ENCODE measurements around the gene MTF2.

The MTF2 gene

DNA sequence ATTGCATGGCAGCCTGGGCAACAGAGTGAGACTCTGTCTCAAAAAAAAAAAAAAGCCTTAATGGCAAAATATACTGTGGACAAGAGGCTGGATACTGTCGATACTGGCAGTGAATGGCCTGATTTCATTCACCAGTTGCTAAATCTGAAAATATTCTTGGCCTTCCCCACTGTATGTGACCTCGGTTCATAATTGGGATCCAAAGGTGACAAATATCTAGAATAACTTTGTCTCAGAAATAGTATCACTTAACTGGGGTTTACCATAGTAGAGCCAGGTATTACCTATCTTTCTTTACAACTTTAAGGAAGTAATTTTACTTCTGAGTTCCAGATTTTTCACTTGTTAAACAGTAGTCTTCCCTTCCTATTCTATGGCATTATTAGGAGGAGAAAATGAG lies 8.4 kb downstream of the MTF2 start:
- no peak for DNase-seq

DNA sequence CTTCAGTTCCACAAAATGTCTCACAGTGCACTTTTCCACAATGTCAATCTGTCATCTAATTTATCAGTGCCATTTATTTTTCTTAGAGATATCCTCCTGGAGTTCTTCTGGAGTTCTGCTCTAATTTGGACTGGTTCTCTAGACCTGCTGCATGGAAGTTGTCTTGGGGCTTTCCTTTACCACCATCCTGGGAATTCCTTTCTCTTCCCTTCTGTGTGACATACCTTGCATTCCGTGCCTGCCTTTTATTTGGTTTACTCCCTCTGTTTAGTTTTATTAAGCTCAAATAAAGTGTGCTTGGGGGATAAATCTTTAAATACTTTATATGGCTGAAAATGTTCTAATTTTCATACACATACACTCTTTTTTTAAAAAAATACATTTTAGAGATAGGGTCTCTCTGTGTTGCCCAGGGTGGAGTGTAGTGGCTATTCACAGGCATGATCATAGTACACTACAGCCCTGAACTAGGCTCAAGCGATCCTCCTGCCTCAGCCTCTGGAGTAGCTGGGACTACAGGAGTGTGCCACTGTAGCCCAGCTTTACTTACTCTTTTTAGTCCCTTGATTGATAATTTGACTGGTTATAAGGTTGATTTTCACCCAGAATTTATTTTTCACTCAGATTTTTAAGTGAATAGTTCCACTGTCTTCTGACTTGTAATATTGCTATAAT lies 14.4 kb downstream of the MTF2 start:
- DNase-seq: no peak

DNA sequence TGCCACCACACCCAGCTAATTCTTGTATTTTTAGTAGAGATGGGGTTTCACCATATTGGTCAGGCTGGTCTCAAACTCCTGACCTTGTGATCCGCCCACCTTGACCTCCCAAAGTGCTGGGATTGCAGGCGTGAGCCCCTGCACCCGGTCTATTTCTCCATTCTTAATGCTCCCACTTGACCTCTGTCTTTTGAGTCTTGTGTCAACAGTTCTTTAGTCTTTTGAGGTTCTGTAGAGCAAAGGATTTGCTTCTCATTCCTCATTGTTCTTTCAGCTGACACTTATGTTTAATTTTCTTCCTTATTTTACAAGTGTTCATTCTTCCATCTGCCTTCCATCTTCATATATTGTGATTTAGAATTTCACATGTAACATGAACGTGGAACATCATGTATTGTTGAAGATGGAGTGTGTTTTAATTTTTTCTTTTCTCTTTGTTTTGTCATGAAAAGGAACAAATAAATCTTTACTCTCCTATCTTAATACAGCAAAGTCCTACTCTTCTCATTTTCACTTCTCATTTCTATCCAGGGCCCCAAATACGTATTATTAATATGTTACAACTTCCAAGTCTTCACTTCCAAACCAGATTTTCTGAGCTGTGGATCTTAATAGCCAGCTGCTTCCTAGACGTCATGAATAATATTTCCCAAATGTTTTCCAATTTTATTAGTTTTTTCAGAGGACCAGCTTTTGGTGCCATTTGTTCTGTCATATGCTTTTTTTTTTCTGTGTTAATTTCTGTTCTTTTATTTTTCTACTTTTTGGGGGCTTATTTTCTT lies 16.9 kb downstream of the MTF2 start:
- DNase-seq: no peak

- DNase-seq: no peak
Observed at GRCh38 chr1:93102142-93102541, 23.1 kb downstream of the MTF2 start.

- DNase-seq: no peak
Observed at GRCh38 chr1:93106226-93106625, 27.1 kb downstream of the MTF2 start.

DNA sequence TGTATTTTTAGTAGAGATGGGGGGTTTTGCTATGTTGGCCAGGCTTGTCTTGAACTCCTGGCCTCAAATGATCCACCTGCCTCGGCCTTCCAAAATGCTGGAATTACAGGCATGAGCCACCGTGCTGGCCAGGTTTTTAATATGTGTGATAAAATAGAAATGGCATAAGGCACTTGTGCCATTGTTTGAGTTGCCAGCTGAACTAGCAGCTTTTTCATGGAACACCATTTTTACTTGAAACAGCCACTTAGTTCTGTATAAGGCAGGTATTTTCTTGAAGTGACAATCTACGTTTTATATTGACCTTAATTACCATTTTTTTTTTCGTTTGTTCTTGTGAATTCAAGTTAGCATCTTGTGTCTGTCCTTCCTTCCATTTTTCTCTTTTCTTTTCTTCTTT lies 28.3 kb downstream of the MTF2 start:
- DNase-seq: no peak

DNA sequence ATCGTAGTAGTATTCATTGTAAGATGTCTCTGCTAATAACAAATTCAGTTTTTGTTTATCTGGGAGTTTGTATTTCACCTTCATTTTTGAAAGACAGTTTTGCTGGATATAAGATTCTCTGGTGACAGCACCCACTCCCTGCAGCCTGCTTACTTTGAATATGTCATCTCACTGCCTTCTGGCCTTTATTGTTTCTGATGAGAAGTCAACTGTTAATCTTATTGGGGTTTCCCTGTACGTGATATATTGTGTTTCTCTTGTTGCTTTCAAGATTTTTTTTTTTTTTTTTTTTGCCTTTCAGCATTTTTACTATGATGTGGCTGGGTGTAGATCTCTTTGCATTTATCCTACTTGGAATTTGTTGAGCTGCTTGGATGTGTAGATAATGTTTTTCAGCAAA lies 29.3 kb downstream of the MTF2 start:
- no peak for DNase-seq

DNA sequence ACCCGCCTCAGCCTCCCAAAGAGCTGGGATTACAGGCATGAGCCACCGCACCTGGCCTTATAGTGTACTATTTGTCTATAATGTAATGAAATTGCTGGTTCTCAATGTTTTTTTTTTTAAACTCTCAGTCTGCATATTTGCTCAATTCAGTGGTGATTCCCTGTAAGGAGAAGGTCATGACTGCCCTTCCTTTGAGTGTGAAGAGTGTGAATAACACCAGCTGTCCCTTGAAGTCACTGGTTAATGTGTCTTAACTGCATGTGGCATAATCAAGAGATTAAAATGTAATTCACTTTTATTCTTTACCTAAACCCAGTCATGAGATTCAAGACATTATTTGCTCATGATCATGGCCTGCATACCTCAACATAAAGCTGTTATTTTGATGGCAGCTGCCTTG lies 30.5 kb downstream of the MTF2 start:
- DNase-seq: no peak

DNA sequence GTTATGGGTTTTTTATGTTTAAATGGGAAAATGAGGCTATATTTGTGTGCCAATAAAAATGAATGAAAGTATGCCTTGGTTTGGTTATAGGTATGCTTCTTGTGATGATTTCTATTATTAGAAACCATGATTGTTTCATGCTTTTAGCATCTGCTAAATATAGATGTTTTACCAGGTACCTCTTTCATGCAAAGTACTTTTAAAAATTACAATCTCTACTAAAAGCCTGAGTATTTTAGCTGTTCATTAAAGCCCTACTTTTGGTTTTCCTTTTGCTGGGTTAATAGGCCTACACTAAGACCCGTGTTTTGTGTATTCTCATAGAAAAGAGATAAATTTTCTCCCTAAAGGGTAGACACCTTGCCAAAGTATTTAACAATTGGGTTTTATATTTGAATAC lies 32.0 kb downstream of the MTF2 start:
- no peak for DNase-seq

GRCh38 chr1:93111561-93111960 lies 32.5 kb downstream of the MTF2 start:
- DNase-seq: no peak

DNA sequence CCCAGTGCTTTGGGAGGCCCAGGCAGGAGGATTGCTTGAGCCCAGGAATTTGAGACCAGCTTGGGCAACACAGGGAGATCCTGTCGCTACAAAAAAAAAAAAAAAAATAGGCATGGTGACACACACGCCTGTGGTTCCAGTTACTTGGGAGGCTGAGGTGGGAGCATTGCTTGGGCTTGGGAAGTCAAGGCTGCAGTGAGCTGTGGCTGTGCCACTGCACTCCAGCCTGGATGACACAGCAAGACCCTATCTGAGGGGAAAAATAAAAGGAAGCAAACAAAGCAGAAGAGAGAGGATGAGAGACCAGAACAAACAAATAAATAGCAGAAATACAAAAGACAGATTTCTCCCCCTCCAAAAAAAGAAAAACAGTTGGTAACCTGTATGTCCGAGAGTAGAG lies 34.0 kb downstream of the MTF2 start:
- no peak for DNase-seq

DNA sequence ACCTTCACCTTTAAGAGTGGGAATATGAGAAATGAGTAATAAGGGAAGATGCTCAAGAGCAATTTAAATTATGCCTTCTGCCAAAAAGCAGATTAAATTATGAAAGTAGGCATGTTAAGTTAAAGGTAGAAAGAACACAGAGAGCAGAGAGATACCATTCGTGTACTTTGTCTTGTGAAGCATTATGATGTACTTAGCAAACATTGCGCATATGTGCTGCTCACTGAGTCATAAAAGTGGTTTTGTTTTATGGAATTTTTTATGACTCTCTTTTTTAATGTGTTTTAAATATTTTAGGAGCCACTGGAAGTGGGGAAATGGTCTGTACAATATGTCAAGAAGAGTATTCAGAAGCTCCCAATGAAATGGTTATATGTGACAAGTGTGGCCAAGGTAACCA lies 35.3 kb downstream of the MTF2 start:
- no peak for DNase-seq

DNA sequence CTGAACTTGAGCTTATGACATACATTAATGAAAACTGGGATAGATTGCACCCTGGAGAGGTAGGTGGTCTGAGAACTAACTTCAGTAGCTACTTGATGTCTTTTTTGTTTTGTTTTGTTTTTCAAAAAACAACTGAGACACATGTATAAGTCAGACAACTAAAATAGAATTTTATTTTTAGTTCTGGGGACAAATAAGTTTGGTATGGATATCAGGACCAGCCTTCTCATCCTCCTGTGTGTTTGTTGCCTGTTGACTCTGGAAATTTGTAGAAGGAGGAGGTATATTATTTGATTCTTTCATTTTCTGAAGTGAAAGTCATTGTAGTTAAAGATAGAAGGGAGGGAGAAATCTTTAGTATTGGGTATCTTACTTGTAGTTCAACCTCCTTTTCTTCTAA lies 41.5 kb downstream of the MTF2 start:
- no peak for DNase-seq

- DNase-seq: no peak
Observed at GRCh38 chr1:93123201-93123783, 44.2 kb downstream of the MTF2 start.

GRCh38 chr1:93124556-93125355 lies 45.7 kb downstream of the MTF2 start:
- no peak for DNase-seq

DNA sequence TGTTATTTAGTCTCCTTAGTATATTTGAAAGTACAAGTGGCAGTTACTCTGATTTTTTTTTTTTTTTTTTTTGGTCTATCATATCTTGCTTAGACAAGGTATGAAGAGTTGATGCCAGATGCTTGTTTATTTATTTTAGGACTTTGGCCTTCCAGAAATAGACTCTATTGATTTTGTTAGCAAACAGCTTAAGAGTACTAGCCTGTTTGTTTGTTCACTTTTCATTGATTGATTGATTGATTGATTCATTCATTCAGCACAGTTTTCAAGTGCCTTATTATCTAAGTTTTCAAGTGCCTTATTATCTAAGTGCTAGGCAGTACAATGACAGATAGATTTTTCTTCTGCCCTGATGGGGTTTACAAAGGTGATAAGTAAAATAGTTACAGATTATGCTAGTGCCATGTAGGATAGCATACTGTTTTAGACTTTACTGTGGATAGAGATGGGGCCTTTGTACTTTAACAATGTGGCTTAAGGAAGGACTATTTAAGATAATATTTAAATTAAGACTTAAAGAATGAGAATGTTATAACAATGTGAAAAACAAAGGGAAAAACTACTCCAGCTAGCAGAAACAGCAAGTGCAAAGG lies 50.5 kb downstream of the MTF2 start:
- no peak for DNase-seq

- no peak for DNase-seq
Observed at GRCh38 chr1:93132638-93133037, 53.6 kb downstream of the MTF2 start.

GRCh38 chr1:93136445-93136844 lies 57.4 kb downstream of the MTF2 start:
- DNase-seq: no peak

- DNase-seq: no peak
Observed at GRCh38 chr1:93137604-93138292, 58.7 kb downstream of the MTF2 start.

DNA sequence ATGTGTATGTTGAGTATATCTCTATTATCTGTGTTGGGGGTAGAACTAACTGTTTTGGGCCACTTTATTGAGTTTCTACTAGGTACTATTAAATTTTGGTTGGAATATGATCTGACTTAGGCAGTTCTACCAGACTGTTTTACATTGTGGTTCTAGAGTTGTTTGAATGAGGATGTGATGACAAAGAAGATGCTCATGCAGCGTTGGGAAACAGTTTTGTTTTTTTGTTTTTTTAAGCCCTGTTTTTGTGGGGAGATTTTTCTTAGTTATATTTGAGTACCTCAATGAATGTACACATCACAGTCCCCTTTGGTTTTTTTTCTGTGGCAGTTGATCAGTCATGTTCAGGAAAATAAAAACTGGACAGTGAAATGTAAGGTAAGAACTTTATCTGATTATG lies 61.0 kb downstream of the MTF2 start:
- no peak for DNase-seq

GRCh38 chr1:93142161-93142560 lies 63.1 kb downstream of the MTF2 start:
- DNase-seq: no peak

DNA sequence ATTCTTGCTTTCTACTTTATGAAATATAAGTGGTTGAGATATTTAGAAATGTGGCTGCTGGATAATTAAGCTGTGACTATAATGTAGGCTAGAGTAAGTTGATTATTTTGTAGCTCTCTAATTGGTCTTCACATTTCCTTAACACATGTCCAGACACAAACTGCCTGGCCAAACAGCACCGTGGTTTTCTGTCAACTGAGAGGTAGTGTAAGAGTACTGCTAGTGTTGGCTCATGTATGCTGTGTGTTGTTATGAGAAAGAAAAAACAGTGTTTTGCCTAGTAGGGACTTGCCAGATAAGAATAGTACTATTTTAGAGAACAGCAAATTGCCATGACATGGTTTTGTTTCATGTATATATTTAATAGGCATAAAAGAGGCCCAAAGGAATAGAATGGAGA lies 64.1 kb downstream of the MTF2 start:
- DNase-seq: no peak

- DNase-seq: no peak
Observed at GRCh38 chr1:93143769-93144168, 64.7 kb downstream of the MTF2 start.

Measured in stimulated activated naive CD4-positive, alpha-beta T cell treated with Interleukin-2 at 50 U/mL for 16 hours (primary cell).